NB4 (cell line): ENCODE results near the gene ZNF786.
"Not testable (repeated sequence)": the region's sequence is repeated elsewhere in the genome, so short reads cannot be mapped to it uniquely, and the experiment has no call there.

Source experiments
- MYC ChIP-seq: IDR thresholded peaks from 2 replicates; pipeline ENCODE4 v1.6.1; 2011; ENCODE audit warnings: low read depth, low read length
- POLR2A ChIP-seq: IDR thresholded peaks from 2 replicates; pipeline ENCODE4 v1.6.1; 2011; ENCODE audit warnings: mild to moderate bottlenecking; ENCODE audit not compliant: insufficient read length; ENCODE audit errors: extremely low read depth
- TF ChIP-seq, protein P1 (sequence below): IDR thresholded peaks from one replicate; pipeline ENCODE4 v1.5.1; 2012; ENCODE audit warnings: low read depth, low read length
- TF ChIP-seq, protein P2 (sequence below): IDR thresholded peaks from 2 replicates; pipeline ENCODE4 v1.6.1; 2011; ENCODE audit warnings: low read depth, low read length

DNA sequence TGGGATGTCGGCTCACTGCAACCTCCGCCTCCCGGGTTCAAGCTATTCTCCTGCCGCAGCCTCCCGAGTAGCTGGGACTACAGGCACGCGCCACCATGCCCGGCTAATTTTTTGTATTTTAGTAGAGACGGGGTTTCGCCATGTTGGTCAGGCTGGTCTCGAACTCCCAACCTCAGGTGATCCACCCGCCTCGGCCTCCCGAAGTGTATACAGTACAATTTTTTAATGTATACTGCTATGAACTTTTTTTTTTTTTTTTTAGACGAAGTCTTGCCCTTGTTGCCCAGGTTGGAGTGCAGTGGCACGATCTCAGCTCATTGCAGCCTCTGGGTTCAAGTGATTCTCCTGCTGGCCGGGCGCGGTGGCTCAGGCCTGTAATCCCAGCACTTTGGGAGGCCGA, 1.7 kb upstream of the ZNF786 start:
- TF ChIP-seq, protein P1, sequence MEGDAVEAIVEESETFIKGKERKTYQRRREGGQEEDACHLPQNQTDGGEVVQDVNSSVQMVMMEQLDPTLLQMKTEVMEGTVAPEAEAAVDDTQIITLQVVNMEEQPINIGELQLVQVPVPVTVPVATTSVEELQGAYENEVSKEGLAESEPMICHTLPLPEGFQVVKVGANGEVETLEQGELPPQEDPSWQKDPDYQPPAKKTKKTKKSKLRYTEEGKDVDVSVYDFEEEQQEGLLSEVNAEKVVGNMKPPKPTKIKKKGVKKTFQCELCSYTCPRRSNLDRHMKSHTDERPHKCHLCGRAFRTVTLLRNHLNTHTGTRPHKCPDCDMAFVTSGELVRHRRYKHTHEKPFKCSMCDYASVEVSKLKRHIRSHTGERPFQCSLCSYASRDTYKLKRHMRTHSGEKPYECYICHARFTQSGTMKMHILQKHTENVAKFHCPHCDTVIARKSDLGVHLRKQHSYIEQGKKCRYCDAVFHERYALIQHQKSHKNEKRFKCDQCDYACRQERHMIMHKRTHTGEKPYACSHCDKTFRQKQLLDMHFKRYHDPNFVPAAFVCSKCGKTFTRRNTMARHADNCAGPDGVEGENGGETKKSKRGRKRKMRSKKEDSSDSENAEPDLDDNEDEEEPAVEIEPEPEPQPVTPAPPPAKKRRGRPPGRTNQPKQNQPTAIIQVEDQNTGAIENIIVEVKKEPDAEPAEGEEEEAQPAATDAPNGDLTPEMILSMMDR = not testable (repeated sequence)
- not testable (repeated sequence) for TF ChIP-seq POLR2A, MYC
- TF ChIP-seq, protein P2, sequence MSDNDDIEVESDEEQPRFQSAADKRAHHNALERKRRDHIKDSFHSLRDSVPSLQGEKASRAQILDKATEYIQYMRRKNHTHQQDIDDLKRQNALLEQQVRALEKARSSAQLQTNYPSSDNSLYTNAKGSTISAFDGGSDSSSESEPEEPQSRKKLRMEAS = not testable (repeated sequence)
